Smooth muscle cell (in vitro differentiated cells): ENCODE results near the gene INPP5B. TPM values are rescaled to one million over a fixed set of nuclear protein-coding genes. Genes with fewer than 3 reads are reported as not detected.

Experiments used
- DNase-seq: peaks from one replicate; lab custom pipeline; 2025; ENCODE audit not compliant: unreplicated experiment; lab: John Stamatoyannopoulos, UW
- H2AFZ ChIP-seq: fragments of 200-600 bp; sonication (generic); 2 replicates; pipeline ENCODE4 v1.6.0; 2016; ENCODE audit warnings: antibody characterized with exemption, low read depth, mild to moderate bottlenecking
- H3F3A ChIP-seq: fragments of 200-600 bp; sonication (generic); 2 replicates; pipeline ENCODE4 v1.6.0; 2017; ENCODE audit warnings: antibody characterized with exemption, low read depth
- H3K27ac ChIP-seq: fragments of 200-600 bp; sonication (generic); 2 replicates; pipeline ENCODE4 v1.5.1; 2016; ENCODE audit warnings: low read depth, mild to moderate bottlenecking
- H3K27me3 ChIP-seq: fragments of 200-600 bp; sonication (generic); 2 replicates; pipeline ENCODE4 v1.6.1; 2016; ENCODE audit warnings: low read depth, mild to moderate bottlenecking
- H3K36me3 ChIP-seq: fragments of 200-600 bp; sonication (generic); 2 replicates; pipeline ENCODE4 v1.5.1; 2016; ENCODE audit warnings: low read depth
- H3K4me1 ChIP-seq: fragments of 200-600 bp; sonication (generic); 2 replicates; pipeline ENCODE4 v1.5.1; 2016; ENCODE audit warnings: low read depth
- H3K4me2 ChIP-seq: fragments of 200-600 bp; sonication (generic); 2 replicates; pipeline ENCODE4 v1.6.0; 2016; ENCODE audit warnings: mild to moderate bottlenecking
- H3K4me3 ChIP-seq: fragments of 200-600 bp; sonication (generic); 2 replicates; pipeline ENCODE4 v1.5.1; 2016; ENCODE audit warnings: mild to moderate bottlenecking
- H3K79me2 ChIP-seq: fragments of 200-600 bp; sonication (generic); 2 replicates; pipeline ENCODE4 v1.6.0; 2016; ENCODE audit warnings: low read depth, mild to moderate bottlenecking
- H3K9ac ChIP-seq: fragments of 200-600 bp; sonication (generic); 2 replicates; pipeline ENCODE4 v1.6.0; 2016; ENCODE audit warnings: low read depth
- H3K9me3 ChIP-seq: fragments of 200-600 bp; sonication (generic); replicated peaks from 2 replicates; pipeline ENCODE4 v1.5.1; 2016; ENCODE audit warnings: low read depth
- H4K20me1 ChIP-seq: fragments of 200-600 bp; sonication (generic); 2 replicates; pipeline ENCODE4 v1.6.0; 2016; ENCODE audit warnings: low read depth
- CTCF ChIP-seq: fragments of 200-600 bp; sonication (generic); IDR thresholded peaks from 2 replicates; pipeline ENCODE4 v1.5.1; 2017; ENCODE audit warnings: borderline replicate concordance, mild to moderate bottlenecking, antibody characterized with exemption; ENCODE audit not compliant: insufficient read depth, poor library complexity, severe bottlenecking
- WGBS: methylation state at CpG from one replicate; pipeline ENCODE4 v1.1.7; 2016; ENCODE audit warnings: low lambda C conversion rate; 5-methylcytosine and 5-hydroxymethylcytosine counted together
- polyA plus RNA-seq: library from polyadenylated mRNA; unstranded; fragments of >200 nt; fragmentation: Nextera tagmentation; extraction: Ambion mirVana; gene quantifications from 2 replicates; pipeline ENCODE4 v1.2.1, GENCODE V29; 2016
- total RNA-seq: library from RNA; depleted of rRNA; stranded (reverse); fragments of >200 nt; gene quantifications from 2 replicates; pipeline ENCODE4 v1.2.3, GENCODE V29; 2014

INPP5B gene
- total and polyA plus RNA-seq, 2 experiments from 2014 or later: 6.7 to 11.0 TPM

GRCh38 chr1:37883671-37884070, 63.2 kb downstream of the INPP5B start:
- Histone ChIP-seq H3K4me2 (no peak overlapping the region), H3K79me2 (no peaks in the 10 kb centered on the region), H3K36me3 (peaks cover 36% of the 10 kb centered on the region), H2AFZ (no peak overlapping the region), H4K20me1 (no peaks in the 10 kb centered on the region), H3F3A (no peaks in the 10 kb centered on the region), H3K4me1 (no peaks in the 10 kb centered on the region), H3K27me3 (no peaks in the 10 kb centered on the region), H3K9ac (no peak overlapping the region), H3K27ac (no peak overlapping the region), H3K9me3 (no peaks in the 10 kb centered on the region), H3K4me3 (no peak overlapping the region)
- no peak for DNase-seq
- 73% methylated on average over 5 of the region's 5 CpGs for WGBS
- TF ChIP-seq CTCF: no peak

GRCh38 chr1:37879865-37880264, 67.0 kb downstream of the INPP5B start:
- H3K9ac ChIP-seq: no peak overlapping the region
- no peak overlapping the region for H3K4me3 ChIP-seq
- no peaks in the 10 kb centered on the region for H3F3A ChIP-seq
- no peaks in the 10 kb centered on the region for H3K4me1 ChIP-seq
- H3K36me3 ChIP-seq: peaks cover 15% of the 10 kb centered on the region
- 98% methylated on average over 4 of the region's 4 CpGs for WGBS
- H3K27ac ChIP-seq: no peak overlapping the region
- TF ChIP-seq CTCF: no peak
- H4K20me1 ChIP-seq: no peaks in the 10 kb centered on the region
- no peak overlapping the region for H3K4me2 ChIP-seq
- H2AFZ ChIP-seq: no peak overlapping the region
- H3K9me3 ChIP-seq: no peaks in the 10 kb centered on the region
- no peak for DNase-seq
- no peaks in the 10 kb centered on the region for H3K27me3 ChIP-seq
- no peaks in the 10 kb centered on the region for H3K79me2 ChIP-seq

- Histone ChIP-seq H3K4me3 (no peak overlapping the region), H2AFZ (no peak overlapping the region), H3K4me2 (no peak overlapping the region), H3K27me3 (no peaks in the 10 kb centered on the region), H3K27ac (no peak overlapping the region), H3K4me1 (no peaks in the 10 kb centered on the region), H3F3A (no peaks in the 10 kb centered on the region), H3K9ac (no peak overlapping the region), H3K36me3 (peaks cover 25% of the 10 kb centered on the region), H3K79me2 (no peaks in the 10 kb centered on the region), H3K9me3 (no peaks in the 10 kb centered on the region), H4K20me1 (no peaks in the 10 kb centered on the region)
- WGBS: 97% methylated on average over 6 of the region's 6 CpGs
- no peak for DNase-seq
- no peak for TF ChIP-seq CTCF
Observed at GRCh38 chr1:37878071-37878470, 68.8 kb downstream of the INPP5B start.

GRCh38 chr1:37875833-37876232, 71.0 kb downstream of the INPP5B start:
- Histone ChIP-seq H3K36me3 (peaks cover 21% of the 10 kb centered on the region), H3K4me3 (no peak overlapping the region), H3K4me2 (no peak overlapping the region), H3K27ac (no peak overlapping the region), H2AFZ (no peak overlapping the region), H4K20me1 (no peaks in the 10 kb centered on the region), H3K27me3 (no peaks in the 10 kb centered on the region), H3K4me1 (no peaks in the 10 kb centered on the region), H3K9ac (no peak overlapping the region), H3K9me3 (no peaks in the 10 kb centered on the region), H3F3A (no peaks in the 10 kb centered on the region), H3K79me2 (no peaks in the 10 kb centered on the region)
- no peak for TF ChIP-seq CTCF
- no peak for DNase-seq
- WGBS: 100% methylated on average over 1 of the region's 1 CpG
